CD4-positive, alpha-beta T cell (primary cell): ENCODE results near the gene FSCN2. TPM values are rescaled to one million over a fixed set of nuclear protein-coding genes. Genes with fewer than 3 reads are reported as not detected.
A peak's percentile ranks its signal among the peaks of the same experiment; 100 is the strongest.

Source experiments
- ATAC-seq: fragments of 200-7000 bp; cut with Tn5 transposase; one replicate; pipeline ENCODE4 v1.10.0; 2022; ENCODE audit warnings: mild to moderate bottlenecking; ENCODE audit not compliant: poor library complexity
- CTCF ChIA-PET: fragments of 350-600 bp; sonication (Branson Sonifier 250); formaldehyde crosslinking; loops from one replicate; lab custom pipeline; 2021; ENCODE audit warnings: antibody characterized with exemption, inconsistent platforms; lab: Charles Lee
- POLR2A ChIA-PET: fragments of 350-600 bp; sonication (Branson Sonifier 250); formaldehyde crosslinking; loops from one replicate; lab custom pipeline; 2021; ENCODE audit warnings: antibody characterized with exemption, inconsistent platforms; lab: Charles Lee
- DNase-seq, 14 experiments: peaks; one replicate each; pipeline ENCODE4 v3.0.0-alpha.2; 2013 to 2020; ENCODE audit warnings: mixed read lengths in 2 of 14
- H3K27ac ChIP-seq, 2 donors: one replicate each; pipeline versions ENCODE4 v1.5.1 to v1.7.0; 2013; ENCODE audit warnings: low read length in 2 of 2, low read depth in 1 of 2, mild to moderate bottlenecking in 1 of 2
- H3K27me3 ChIP-seq, 2 experiments: 1 replicate in 1 of 2; 2 replicates in 1 of 2; pipeline versions ENCODE4 v1.6.1 to v1.7.0; 2013; ENCODE audit warnings: low read length in 2 of 2, control low read depth in 1 of 2, mild to moderate bottlenecking in 1 of 2, moderate library complexity in 1 of 2; ENCODE audit not compliant: insufficient read depth in 2 of 2, control insufficient read depth in 1 of 2
- H3K36me3 ChIP-seq: one replicate; pipeline ENCODE4 v1.6.1; 2013; ENCODE audit warnings: low read length, control low read depth; ENCODE audit not compliant: insufficient read depth
- H3K4me1 ChIP-seq: one replicate; pipeline ENCODE4 v1.6.1; 2013; ENCODE audit warnings: low read length, control low read depth; ENCODE audit not compliant: insufficient read depth
- H3K4me3 ChIP-seq: one replicate; pipeline ENCODE4 v1.5.1; 2013; ENCODE audit warnings: mild to moderate bottlenecking, low read length, moderate library complexity
- H3K9me3 ChIP-seq, 2 experiments: 1 replicate in 1 of 2; 2 replicates in 1 of 2; pipeline versions ENCODE4 v1.6.1 to v1.7.0; 2013; ENCODE audit warnings: low read length in 2 of 2, mild to moderate bottlenecking in 2 of 2, control low read depth in 1 of 2, moderate library complexity in 1 of 2; ENCODE audit not compliant: control insufficient read depth in 1 of 2, insufficient read depth in 1 of 2
- H3K27ac Mint-ChIP-seq: one replicate; pipeline ENCODE4 v1.8.0; 2020; ENCODE audit warnings: mixed read lengths
- H3K27me3 Mint-ChIP-seq: one replicate; pipeline ENCODE4 v1.8.0; 2021; ENCODE audit warnings: mixed read lengths
- H3K36me3 Mint-ChIP-seq: one replicate; pipeline ENCODE4 v1.8.0; 2021; ENCODE audit warnings: low read depth, mixed read lengths
- H3K4me1 Mint-ChIP-seq: one replicate; pipeline ENCODE4 v1.8.0; 2021; ENCODE audit warnings: low read depth, mixed read lengths
- H3K4me3 Mint-ChIP-seq: one replicate; pipeline ENCODE4 v1.8.0; 2020; ENCODE audit warnings: mild to moderate bottlenecking, mixed read lengths
- H3K9me3 Mint-ChIP-seq: one replicate; pipeline ENCODE4 v1.8.0; 2020; ENCODE audit warnings: mixed read lengths
- CTCF ChIP-seq: fragments of 200-600 bp; IDR thresholded peaks from one replicate; pipeline ENCODE4 v1.8.0; 2022; ENCODE audit warnings: antibody characterized with exemption, mild to moderate bottlenecking
- intact Hi-C, 2 experiments: fragments of 100-400 bp; cut with DNase I in 1 of 2; cut with micrococcal nuclease in 1 of 2; formaldehyde crosslinking; loops; one replicate each; pipeline versions ENCODE4 v1.15.1 to v1.9.0; 2023 to 2025; cut with DNase I, micrococcal nuclease
- total RNA-seq, 174 experiments: library from RNA in 2 of 174; stranded (reverse) in 2 of 174; gene quantifications; one replicate each; pipeline ENCODE4 v1.2.3 and lab custom pipeline; 2021 to 2026

FSCN2 gene
- total RNA-seq, 2 experiments from 2014 or later = 1.0 to 1.1 TPM

- Mint-ChIP-seq H3K4me1 (peaks cover 7% of the 10 kb centered on the region), H3K36me3 (no peaks in the 10 kb centered on the region), H3K27ac (no peak overlapping the region), H3K4me3 (peak overlapping the region; percentile 84), H3K27me3 (peaks cover 5% of the 10 kb centered on the region), H3K9me3 (no peaks in the 10 kb centered on the region)
- DNase-seq (no peak), ATAC-seq (no peak)
- no peak overlapping the region for H3K27ac ChIP-seq
- H3K27me3 ChIP-seq = peaks cover 0 to 2% of the 10 kb centered on the region in 2 experiments
- TF ChIP-seq CTCF = no peak
- ChIA-PET POLR2A (interaction anchor here (1.0 to 3.0 kb wide), 6 partner anchors 18 to 251 kb away, joined by 3 to 8 read pairs (median 5); partner anchors contain the start of genes ACTG1, NDUFAF8 and TEPSIN), CTCF (interaction anchor here (1.1 kb wide), 1 partner anchor 16 kb away, joined by 3 read pairs; no protein-coding TSS in a partner anchor)
- H3K4me1 ChIP-seq = peaks cover 24% of the 10 kb centered on the region
- H3K36me3 ChIP-seq = no peaks in the 10 kb centered on the region
- H3K4me3 ChIP-seq = no peak overlapping the region
- no peaks in the 10 kb centered on the region for H3K9me3 ChIP-seq
- intact Hi-C loops = loop anchor here (2.0 to 10.0 kb wide), 4 partner anchors 23 to 1345 kb away; partner anchors contain the start of genes ACTG1 (in 1 of the 2), CHMP6 (in 1 of the 2) and EIF4A3 (in 1 of the 2)
Observed at GRCh38 chr17:81489012-81489997, 38.9 kb upstream of the FSCN2 start.

DNA sequence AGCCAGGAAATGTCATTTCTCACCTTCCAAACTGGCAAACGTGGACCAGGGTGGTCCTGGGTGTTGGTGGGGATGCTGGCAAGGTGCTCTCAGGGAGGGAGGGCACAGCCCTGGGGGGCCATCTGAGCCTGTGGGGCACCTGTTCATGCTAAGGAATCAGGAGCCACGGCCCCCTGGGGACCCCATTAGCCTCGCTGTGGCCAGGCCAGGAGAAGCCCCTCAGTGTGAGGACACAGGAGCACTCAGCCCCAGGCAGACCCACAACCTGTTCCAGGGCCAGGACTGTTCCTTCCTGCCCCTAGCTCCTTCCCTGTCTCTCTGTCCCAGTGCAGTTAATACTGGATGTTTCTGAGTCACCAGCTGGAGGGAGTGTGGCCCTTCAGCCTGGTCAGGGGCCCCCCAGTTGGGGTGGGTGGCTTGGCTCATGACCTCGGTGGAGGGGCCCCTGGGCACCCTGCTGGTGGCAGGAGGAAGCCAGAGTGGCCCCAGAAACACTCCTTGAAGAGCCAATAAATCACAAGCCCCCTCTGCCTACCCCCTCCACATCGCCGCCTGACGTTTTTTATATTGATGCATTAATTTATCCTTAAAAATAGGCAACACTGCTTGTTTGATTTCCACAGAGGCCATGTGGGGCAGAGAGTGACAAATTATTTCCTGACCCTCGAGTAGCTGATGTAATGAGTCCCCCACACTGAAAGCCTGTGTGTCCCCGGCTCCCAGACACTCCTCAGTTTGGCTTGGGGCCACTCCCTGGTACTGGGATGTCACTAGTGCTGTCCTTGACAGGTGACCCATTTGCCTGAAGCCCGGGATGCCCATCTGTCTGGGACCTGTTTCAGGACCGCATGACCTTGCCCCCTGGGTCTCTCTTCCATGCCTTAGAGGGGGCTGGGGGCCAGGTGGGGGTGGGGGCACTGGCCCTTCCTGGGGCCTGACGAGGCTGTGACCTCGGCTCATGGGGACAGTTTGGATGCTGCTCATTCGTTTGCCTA, 37.9 kb upstream of the FSCN2 start:
- no peaks in the 10 kb centered on the region for H3K9me3 Mint-ChIP-seq
- intact Hi-C loops = loop anchor here (2.0 to 10.0 kb wide), 4 partner anchors 23 to 1345 kb away; partner anchors contain the start of genes ACTG1 (in 1 of the 2), CHMP6 (in 1 of the 2) and EIF4A3 (in 1 of the 2)

More for the DNA sequence above, 37.9 kb upstream of the FSCN2 start:
- CTCF ChIA-PET = no interaction called here
- no peak for ATAC-seq
- peaks cover 22% of the 10 kb centered on the region for H3K4me1 ChIP-seq
- no peak overlapping the region for H3K4me3 ChIP-seq
- no peaks in the 10 kb centered on the region for H3K9me3 ChIP-seq
- Mint-ChIP-seq H3K4me1 (peaks cover 7% of the 10 kb centered on the region), H3K4me3 (peak overlapping the region; percentile 84), H3K27me3 (peaks cover 13% of the 10 kb centered on the region), H3K27ac (no peak overlapping the region), H3K36me3 (no peaks in the 10 kb centered on the region)
- POLR2A ChIA-PET = interaction anchor here (1.0 to 1.8 kb wide), 4 partner anchors 17 to 252 kb away, joined by 3 to 5 read pairs (median 5); partner anchors contain the start of genes ACTG1, NDUFAF8 and TEPSIN
- no peak overlapping the region for H3K27ac ChIP-seq
- no peaks in the 10 kb centered on the region for H3K36me3 ChIP-seq
- H3K27me3 ChIP-seq = peaks cover 0 to 2% of the 10 kb centered on the region in 2 experiments
- DNase-seq = no peak
- TF ChIP-seq CTCF = no peak
